ENCODE results near the gene MCCC1. TPM values are rescaled to one million over a fixed set of nuclear protein-coding genes. Genes with fewer than 3 reads are reported as not detected.

The MCCC1 gene
- total RNA-seq, 1 donor from 2014 or later = 36.2 TPM

DNA sequence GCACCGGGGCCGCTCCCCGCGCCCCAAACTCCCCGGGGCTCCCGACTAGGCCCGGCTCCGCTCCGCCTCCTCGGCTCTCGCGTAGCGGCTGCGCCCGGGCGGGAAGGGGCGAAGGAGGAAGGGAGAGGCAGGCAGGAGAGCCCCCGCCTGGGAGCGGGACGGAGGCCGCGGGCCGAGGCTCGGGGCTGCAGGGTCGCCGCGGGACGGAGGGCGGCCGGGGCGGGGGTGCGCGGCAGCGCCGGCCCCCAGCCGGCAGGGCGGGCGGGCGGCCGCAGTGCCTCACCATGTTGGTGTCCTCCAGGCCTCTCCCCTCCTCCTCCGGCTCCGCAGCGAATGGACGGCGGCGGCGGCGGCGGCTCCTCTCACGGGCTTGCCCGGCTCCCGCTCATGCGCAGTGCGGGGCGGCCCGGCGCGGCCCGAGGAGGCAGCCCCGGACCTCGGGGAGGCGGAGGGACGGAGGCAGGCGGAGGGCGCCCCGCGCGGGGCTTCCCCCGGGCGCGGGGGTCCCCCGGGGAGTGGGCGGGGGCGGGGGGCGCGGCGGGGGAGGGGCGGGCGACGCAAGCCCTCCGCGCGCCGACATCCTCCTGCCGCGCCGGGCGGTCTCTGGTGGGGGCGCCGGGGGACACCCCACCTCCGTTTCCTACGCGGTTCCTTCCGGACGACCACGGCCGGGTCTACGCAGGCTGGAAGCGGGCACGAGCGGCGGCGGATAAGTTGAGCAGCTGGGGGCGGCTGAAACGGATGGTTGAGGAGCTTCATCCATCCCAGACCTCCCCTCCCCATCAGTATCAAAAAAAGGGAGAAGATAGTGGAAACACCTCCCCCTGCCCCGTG, 118.9 kb downstream of the MCCC1 start, which contains the start of gene DCUN1D1:
Gene DCUN1D1, minus strand, starts transcription at position 335 of the 834 bp plus-strand sequence. Its CDS starts 49 bp downstream, at position 286.
- peak; percentile 52 for DNase-seq

DNA sequence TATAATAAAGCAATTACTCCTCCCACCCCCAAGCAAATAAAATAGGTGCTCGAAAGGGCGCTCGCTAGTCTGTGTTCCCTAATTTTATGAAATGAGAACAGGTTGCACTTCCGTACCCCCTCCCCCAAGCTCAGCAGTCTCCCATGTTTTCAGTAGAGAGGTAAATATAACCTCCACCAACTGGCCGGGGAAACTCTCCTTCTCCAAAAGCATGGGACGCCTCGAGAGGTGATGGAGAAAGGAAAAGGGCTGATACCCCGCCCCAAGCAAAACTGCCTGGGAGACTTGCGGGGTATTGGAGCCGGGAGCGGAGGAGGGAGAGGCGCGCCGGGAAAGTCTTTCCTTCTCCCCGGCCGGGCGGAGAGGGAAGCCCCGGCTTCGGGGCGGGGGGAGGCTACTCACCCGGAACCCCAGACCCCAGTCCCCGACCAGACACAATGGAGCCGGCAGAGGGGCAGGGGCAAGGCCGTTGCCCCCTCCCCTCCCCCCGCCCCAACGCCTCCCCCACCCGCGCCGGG, 119.6 kb downstream of the MCCC1 start:
- no peak for DNase-seq

- no peak for DNase-seq
Measured at GRCh38 chr3:182979103-182979673, 120.1 kb downstream of the MCCC1 start.

- DNase-seq = no peak
Measured at GRCh38 chr3:182978387-182978786, 120.9 kb downstream of the MCCC1 start.

- no peak for DNase-seq
Measured at GRCh38 chr3:182973047-182973446, 126.2 kb downstream of the MCCC1 start.

GRCh38 chr3:182972387-182972786, 126.9 kb downstream of the MCCC1 start:
- no peak for DNase-seq

DNA sequence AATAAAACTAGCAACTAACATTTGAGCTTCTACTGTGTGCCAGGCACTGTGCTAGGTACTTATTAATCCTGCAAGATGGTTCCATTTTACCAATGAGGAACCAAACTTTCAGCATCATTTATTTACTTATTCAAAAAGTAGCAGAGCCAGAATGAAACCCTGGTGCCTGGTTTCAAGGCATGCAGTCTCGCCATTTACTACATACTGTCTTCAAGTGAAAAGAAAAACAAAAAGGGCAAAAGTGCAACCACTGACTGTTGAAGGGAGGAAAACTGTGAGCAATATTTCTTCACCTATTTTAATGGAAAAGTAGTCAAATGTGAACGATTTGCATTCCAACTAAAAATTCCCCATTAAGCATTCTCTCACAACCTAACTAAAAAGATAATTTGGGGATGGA, 127.7 kb downstream of the MCCC1 start:
- DNase-seq = no peak

GRCh38 chr3:182970811-182971418, 128.4 kb downstream of the MCCC1 start:
- DNase-seq = no peak

- no peak for DNase-seq
Measured at GRCh38 chr3:182969853-182970252, 129.4 kb downstream of the MCCC1 start.

GRCh38 chr3:182969277-182969676, 130.0 kb downstream of the MCCC1 start:
- no peak for DNase-seq

DNA sequence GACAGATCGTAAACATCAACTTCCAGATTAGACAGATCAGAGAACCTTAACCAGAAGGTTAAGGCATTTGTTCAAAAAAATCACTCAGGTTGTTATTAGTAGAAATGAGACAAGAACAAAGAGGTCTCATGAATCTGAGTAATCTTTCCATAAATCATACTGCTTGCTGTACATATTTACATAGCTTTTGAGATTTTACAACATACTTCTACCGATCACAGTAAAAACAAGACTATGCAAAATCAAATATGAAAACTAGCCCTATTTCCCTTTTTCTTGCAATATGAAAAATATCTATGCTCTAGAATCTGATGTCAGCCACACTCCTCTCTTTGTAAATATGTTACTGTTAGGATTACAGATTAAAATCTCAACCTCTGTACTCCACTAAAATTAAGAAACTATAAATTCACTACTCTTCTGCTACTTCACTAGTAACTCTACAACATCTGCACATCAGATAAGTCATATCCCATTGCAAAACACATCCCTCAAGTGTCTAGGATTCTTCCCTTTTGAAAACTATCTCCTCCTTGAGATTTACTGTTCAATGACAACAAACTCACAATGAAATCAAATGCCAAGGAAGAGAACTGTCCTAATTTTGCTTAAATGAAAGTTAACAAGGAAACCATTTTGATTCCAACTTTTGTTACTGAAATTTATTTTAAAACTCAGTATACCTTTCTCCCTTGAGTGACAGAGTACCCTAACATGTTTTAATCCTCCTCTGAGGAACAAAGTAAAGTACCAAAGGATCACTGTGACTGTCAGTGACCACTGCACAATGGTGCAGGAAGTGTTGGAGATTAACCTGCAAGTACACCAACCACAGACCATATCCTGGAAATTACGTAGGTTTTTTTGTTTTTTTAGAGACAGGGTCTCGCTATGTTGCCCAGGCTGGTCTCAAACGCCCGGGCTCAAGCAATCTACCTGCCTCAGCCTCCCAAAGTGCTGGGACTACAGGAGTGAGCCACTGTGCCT, 131.8 kb downstream of the MCCC1 start:
- DNase-seq = no peak

DNA sequence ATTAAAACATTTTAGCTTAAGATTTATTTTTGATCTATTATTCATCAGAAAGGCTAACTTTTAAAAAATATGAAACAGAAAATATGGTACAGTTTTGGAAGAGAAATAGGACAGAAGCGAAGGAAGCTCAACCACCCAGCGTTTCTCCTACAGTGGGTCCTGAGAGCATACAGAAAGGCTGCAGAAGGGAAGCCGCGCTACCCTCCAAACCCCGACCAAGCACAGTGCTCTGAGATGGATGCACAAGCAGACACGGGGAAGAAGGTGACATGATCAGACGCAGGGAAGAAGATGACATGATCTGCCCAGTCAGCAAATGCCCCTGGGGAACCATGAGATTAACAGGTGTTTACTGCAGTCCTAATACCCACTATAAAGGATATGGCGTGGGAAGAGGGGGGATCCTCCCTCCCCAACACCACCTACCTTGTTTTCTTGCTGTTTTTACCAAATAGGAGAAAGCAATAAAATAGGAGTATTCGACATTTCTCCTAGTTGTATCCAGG, 133.4 kb downstream of the MCCC1 start:
- no peak for DNase-seq

Other genes with a start within 250 kb of the MCCC1 start
- gene DCUN1D1, start 119.0 kb downstream of the MCCC1 start, total RNA-seq = 36.6 TPM
- 0.59 TPM for gene LAMP3, start 63.2 kb upstream of the MCCC1 start, total RNA-seq
- gene B3GNT5, start 153.8 kb upstream of the MCCC1 start, total RNA-seq = 23.4 TPM